GM19467 (cell line): Measurements from ENCODE around the gene ANKMY1.
"Not testable (repeated sequence)": the region's sequence is repeated elsewhere in the genome, so short reads cannot be mapped to it uniquely, and the experiment has no call there.

ENCODE experiments used
- ATAC-seq: cut with Tn5 transposase; IDR thresholded peaks from one replicate; pipeline ENCODE4 v1.9.1; 2021; ENCODE audit warnings: mild to moderate bottlenecking, moderate library complexity; ENCODE audit not compliant: unreplicated experiment

Gene ANKMY1

DNA sequence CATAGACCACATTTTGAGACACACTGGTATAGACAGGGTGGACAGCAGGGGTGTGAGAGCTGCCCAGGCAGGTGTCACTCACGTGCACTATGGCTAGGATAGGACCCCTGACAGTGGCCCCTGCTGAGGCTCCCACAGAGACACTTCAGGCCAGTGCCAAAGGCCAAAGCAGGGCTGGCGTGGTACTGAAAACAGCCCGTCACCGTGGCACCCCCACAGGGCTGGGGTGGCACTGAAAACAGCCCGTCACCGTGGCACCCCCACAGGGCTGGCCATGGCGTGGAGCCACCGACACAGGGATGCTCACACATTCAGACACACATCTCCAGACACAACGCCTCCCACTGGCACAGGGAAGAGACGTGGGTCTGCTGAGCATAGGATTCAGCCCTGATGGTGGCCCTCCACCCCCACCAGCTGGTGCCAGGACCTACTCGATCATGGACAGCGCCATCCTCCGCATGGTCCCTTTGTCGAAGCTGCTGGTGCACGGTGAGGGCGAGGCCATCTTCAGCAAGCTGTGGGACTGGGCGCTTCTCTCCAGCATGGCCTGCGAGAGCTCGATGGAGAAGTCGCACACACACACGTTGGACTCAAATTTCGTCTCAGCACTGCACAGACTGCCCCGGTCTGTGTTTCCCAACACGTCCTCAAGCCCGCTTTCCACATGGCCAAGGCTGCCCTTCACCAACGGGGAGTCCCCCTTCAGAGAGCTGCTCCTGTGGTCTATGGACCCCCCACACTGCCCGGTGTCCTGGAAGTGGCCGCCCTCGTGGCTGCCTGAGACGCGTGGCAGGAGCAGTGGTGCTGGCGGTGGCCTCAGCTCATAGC, 34.1 kb downstream of the ANKMY1 start:
- no peak for ATAC-seq

DNA sequence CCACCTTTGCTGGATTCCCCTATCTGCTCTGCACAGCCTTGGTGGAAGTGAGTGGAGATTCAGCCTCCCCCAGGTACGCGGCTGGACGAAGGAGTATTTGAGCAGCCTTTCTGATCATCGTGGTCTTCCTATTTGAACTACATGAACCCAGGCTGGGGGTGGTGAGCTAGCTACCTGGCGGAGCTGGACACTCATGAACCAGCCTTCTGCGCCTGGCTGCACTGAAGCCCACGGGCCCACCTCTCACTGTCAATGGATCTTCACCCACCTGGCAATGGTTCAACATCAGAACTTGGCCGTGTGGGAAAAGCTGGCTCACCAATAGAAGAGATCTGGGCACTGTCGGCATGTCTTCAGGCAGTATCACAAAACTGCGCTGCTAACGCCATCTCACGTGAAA, 35.4 kb downstream of the ANKMY1 start:
- no peak for ATAC-seq

DNA sequence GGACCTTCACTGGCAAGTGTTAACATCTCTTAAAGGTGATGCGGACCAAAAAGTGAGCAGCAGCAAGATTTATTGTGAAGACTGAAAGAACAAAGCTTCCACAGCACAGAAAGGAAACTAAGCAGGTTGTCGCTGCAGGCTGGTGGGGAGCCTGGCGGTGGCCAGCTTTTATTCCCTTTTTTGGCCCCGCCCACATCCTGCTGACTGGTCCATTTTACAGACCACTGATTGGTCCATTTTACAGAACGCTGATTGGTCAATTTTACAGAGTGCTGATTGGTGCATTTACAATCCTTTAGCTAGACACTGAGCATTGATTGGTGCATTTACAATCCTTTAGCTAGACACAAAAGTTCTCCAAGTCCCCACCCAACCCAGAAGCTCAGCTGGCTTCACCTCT, 35.9 kb downstream of the ANKMY1 start:
- not testable (repeated sequence) for ATAC-seq

DNA sequence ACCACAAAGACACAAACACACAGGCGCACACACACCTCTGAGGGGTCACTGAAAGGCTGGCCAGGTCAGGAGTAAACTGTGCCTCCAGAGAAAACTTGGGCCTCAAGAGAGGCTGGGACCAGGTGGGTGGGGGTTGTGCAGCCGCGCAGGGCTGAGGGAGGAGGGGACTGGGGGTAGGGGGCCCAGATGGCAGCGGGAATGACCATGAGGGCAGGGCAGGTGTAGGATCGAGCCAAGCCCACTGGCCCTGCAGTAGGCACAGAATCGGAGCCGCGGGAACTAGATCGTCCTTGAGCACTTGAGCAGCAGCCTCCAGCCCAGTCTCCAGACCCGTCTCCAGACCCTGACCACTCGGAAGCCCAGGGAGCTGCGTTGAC, 36.8 kb downstream of the ANKMY1 start:
- ATAC-seq = no peak

DNA sequence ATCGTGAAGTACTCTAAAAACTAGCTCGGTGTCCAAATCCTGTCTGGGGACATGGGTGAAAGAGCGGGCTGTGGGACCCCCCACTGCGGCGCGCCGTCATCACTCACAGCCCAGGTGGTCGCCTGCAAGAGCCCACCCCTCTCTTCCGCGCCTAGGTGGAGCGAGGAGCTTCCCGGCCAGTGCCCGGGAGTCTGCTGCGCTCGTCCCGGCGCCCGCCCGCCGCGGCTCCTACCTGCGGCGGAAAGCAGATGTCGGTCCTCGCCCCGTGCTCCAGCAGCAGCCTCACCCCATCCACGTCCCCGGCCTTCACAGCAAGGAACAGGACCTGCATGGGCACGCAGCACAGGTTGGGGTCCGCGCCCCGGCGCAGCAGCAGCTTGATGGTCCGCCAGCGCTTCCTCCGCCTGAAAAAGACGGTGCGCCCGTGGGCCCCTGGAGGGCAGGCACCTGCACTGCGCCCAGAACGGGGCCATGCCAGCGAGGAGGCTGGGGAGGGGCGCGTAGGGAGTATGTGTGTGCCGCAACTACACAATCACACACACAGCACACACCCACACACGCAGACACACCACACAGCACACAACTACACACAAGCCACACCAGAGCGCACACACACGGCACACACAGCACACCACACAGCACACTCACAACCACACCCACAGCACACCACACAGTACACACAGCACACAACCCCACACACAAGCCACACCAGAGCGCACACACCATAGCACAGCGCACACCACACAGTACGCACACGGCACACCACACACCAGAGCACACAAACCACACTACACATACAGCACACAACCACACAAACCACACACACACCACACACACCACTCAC, 37.4 kb downstream of the ANKMY1 start:
- ATAC-seq = no peak

DNA sequence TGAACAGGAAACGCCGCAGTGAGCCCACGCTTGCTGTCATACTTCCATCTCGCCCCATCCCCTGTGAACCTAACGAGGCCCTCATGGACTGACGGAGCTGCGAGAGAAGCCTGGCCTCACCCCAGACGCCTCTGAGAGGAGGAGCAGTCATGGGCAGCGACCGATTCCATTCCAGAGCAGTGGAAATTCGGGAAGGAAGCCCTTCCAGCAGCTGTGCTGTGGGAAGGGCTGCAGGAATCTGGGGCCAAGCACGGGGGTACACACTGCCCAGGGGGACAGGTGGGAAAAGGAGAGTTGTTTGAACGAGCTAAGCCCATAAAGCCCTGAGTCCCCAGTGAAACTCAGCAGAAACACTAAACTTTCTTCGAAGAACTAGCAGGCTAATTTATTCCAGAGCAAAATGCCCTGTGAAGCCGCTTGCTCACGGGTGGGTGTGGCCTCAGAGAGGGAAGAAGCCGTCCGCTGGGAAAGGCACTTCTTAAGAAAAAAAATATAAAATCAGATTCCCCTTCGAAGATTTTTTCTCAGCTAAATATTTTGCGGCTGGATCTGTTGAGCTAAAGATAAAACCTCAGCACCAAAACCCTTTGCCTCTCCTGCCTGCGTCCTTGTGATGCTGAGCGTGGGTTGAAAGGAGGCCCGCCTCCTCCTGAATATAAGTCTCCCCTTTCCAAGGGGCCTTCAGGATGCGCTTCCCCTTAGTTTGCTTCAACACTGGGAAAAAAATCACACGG, 38.2 kb downstream of the ANKMY1 start:
- no peak for ATAC-seq

DNA sequence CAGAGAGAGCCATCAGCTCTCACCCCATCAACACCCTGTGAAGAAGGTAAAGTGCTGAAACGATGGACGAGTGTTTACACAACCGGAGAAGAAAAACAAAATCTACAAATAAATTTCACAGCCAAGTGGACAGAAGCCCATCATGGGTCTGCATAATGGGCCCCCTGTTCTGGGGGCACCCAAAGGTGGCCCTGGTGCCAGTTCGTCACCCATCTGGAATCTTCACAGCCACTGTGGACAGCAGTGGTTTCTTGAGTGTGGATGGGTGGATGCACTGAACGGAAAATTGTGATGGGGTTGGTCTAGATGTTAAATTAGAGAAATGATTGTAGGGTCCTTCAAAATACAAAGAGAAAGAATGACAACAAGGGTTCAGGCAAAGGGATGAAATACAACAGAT, 38.8 kb downstream of the ANKMY1 start:
- no peak for ATAC-seq

DNA sequence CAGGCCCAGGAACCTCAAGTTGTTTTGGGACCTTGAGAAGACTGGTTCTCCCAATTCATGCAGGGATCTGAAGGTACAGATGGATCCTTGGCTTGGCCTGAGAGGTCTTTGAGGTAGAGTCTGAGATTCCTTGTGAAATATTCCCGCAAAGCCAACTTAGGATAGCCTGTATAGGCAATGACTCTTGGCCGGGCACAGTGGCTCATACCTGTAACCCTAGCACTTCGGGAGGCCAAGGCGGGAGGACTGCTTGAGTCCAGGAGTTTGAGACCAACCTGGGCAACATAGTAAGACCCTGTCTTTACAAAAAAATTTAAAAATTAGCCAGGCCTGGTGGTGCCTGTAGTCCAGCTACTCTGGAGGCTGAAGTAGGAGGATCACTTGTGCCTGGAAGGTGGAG, 40.4 kb downstream of the ANKMY1 start:
- no peak for ATAC-seq

DNA sequence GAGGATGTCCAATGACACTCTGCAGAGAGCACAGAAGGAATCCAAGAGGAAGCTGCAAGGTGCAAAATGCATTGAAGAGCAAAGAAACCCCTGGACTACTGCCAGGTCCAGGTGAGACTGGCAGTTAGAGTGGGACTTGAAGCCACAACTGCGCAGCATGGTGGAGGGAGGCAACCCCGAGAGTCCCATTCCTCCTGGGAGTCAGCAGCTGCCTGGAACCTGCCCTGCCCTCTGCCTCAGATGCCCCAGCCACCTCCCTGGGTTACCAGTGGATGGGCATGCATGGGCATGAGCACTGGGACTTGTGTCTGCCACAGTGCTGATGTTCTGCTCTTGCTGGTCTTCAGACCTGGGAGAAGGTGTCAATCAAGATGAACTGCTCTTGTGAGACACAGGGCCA, 43.2 kb downstream of the ANKMY1 start:
- ATAC-seq = no peak

DNA sequence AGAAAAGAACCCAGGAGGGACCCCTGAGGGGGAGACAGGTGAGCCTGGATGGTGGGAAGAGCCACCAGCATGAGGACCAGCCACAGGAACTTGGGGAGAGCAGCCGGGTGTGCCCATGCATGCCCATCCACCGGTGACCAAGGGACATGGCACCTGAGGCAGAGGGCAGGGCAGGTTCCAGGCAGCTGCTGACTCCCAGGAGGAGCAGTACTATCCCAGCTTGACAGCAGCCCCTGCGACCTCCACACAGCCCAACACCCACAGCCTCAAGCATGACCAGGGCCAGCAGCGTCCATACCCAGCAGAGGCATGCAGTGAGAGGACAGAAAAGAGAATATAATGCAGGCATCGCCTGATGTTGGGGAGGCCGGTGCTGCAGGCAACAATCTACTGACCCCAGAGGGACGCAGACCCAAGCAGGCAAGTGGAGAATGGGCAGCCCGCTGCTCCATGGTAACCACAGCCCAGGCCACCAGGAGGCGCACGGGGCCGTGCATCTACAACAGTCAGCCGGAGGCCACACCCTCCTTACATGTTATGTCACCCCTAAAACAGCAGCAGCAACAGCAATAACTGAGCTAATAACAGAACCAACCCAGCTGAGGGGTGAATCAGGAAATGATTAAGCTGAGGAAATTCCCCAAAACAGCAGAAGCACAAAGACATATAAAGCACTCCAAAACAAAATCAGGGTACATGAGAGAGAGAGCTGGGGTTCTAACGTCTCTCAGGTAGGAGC, 44.1 kb downstream of the ANKMY1 start:
- peak; percentile 93 for ATAC-seq

DNA sequence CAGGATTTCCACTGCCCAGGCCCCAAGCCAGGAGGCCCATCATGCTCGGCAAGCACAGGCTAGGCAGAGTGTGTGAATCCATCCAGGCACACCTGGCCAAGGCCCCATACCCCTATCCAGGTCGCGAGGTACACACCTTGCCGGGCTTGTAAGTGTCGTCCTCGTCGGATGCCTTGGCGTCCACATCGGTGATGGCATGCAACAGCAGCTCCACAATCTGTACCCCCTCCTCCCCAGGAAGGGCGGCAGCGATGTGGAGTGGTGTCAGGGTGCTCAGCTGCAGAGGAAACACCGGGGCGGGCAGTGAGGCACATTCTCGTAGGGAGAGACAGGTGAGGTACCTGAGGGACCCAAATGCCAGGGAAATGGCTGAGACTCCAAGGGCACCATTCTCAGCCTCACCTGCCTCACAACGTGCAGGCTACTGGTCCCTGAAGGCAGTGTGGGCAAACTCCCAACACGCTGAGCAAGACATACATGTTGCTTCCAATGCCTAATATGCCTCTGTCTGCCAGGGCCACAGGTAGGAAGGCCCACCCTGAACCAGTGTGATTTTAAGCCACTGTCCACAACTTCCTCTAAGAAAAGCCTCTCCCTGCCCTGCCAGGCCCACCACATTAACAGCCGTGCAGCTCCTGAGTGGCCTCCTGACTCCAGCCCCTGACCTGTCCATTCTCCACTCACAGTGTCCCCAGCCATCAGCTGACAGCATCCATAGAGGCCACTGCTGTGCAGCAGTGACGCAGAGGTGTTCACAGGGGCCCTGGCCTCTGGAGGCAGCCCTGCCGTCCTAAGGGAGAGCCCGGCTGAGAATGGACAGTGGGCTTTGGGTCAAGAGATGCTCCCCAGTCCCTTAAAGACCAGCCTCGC, 44.9 kb downstream of the ANKMY1 start:
- no peak for ATAC-seq

DNA sequence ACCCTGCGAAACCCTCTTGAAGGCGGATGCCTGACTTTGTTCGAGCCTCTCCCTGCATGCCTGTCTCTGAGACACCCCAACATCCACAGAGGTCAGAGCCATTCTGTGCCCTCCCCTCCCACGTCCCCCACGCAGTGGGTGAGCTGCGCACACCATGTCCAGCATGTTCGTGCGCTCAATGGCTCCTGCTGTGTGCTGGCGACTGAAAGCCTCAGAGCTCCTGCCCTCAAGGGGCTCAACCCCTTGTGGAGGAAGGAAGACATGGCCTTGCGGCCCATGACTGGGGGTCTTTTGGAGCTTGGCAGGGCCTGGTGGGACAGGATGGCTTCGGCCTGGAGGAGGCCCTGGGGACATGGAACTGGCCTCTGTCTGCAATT, 45.7 kb downstream of the ANKMY1 start:
- no peak for ATAC-seq

DNA sequence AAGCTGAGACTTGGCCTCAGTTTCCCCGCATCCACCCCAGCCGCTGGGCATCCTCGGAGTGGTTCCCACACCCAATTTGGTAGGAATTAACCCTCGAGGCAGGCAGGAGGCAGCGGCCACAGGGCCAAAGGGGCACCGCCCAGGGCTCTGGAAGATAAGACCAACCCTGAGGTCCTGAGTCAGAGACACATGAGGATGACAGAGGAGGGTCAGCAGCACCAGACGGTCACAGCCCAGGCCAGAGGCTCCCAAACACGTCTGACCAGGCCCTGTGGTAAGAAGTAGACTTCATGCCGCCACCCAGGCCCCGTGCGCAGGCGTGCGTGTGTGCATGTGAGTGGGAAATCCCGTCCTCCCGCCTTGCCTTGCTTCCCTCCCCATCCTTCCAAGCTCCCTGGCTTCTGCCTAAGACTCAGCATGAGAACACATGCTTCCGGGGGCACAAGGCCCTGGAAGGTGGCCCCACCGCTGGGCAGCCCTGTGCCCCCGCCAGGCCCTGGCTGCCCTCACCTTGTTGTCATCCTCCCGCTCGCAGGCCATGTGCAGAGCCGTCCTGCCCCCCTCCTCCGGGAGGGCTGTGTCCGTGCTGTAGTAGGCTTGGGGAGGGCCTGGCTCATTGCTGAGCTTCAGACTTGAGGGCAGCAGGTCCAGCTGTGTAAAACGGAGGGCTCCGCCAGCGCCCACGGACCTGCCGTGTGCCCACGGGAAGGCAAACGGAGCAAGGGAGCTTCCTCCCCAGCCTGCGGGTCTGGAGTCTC, 46.3 kb downstream of the ANKMY1 start:
- no peak for ATAC-seq

DNA sequence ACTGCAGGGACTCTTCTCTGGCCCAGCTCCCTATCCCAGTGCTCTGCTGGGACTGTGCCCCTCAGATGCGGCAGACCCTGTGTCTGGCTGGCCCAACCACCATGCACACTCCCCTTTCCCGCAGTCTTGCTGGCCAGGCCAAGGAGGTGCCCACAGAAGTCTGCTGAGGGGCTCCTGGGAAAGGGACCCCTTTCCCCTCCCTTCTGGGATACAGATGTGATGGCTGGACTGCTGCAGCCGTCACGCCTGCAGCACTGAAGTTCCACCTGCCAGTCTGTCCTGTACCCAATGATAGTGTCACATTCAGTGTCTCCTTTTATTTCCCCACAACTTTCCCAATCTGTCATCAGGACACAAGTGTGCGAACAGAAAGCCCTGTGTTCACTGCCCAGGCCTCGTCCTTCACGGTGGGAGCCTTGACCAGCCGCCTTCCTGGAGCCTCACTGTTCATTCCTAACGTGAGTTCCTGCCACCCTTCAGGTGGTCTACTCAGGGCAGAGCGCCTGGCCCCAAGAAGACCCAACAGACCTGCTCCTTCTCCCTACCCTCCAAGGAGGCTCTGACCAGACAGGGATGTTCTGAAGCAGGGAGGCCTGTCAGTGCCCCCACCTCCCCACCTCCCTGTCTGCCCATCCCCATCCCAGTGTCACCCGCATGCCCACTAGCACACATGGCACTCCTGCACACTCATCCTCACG, 47.1 kb downstream of the ANKMY1 start:
- no peak for ATAC-seq

DNA sequence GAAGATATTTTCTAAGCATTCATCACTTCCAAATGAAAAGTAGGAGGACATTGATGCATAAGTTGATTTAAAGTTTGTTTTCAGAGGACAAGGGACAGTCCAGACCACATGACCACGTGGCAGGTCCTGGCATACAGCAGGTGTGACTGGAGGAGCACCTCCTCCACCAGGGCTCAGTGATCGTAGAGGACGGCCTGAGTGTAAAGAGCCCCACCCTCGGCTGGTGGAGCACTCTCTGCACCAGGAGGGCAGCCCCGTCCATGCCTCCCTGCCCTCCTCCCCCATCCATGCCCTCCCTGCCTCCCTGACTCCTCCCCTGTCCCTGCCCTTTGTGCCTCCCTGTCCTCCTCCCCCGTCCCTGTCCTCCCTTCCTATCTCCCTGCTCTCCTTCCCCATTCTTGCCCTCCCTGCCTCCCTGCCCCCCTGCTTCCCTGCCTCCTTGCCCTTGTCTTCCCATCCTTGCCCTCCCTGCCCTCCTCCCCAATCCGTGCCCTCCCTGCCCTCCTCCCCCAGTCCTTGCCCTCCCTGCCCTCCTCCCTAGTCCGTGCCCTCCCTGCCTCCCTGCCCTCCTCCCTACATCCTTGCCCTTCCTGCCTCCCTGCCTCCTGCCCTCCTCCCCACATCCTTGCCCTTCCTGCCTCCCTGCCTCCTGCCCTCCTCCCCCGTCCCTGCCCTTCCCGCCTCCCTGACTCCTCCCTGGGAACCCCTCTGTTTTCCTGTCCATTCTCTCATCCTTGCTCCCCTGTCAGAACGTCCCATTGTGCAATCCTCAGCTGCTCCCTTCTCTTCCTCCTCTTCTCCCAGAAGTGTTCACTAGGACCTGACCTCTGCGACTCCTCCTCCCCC, 47.9 kb downstream of the ANKMY1 start:
- ATAC-seq = no peak

DNA sequence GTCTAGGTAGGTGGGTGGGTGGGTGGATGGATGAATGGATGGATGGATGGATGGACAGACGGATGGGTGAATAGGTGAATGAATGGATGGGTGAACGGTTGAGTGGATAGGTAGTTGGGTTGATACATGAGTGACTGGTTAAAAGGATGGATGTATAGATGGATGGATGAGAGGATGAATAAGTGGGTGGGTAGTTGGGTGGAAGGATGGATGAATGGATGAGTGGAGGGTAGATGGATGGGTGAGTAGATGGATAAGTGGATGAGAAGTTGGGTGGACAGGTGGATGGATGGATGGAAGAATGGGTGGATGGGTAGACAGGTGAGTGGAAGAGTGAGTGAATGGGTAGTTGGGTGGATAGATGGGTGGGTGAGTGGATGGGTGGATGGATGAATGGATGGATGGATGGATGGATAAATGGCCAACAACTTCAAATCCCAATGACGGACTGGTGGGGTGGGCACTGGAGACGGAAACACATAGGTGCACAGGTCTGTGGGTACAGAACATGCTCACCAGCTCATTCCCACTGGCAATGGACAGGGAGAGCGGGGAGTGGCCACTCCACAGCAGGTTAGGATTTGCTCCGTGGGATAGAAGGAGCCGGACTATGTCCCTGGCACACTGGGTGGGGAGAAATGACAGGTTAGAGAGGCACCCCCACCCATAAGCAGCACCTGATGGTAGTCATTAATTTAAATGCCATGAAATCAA, 48.8 kb downstream of the ANKMY1 start:
- no peak for ATAC-seq

DNA sequence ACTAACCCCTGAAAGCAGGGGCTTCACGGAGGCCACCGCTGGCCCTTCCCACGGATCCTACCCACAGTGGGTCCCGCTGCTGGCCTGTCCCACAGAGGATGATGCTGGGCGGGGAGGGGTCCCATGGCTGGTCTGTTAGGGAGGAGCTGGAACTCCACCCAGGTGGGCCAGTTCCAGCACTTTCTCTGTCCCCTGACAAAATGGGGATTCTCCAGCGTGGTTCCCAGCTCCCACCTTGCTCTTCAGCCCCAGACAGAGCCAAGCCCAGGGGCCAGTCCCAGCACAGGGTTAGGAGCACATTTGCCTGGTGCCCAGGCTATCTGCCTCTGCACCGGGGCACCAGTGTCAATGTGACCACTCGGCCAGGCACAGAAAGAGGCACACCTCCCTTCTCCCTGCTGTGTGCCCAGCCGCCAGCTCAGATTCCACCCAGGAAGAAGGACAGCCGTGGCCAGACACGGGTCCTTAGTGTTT, 50.0 kb downstream of the ANKMY1 start:
- ATAC-seq = no peak
